ENCODE data around the gene TEAD1.

GRCh38 chr11:12666915-12667314 lies 7.3 kb upstream of the TEAD1 start:
- TF ChIP-seq CTCF (IDR thresholded peaks at IDR 0.05) (no peak), SIN3A (IDR thresholded peaks at IDR 0.05; ENCODE audit: borderline replicate concordance, insufficient read depth, low read depth, low read length) (no peak), REST (IDR thresholded peaks at IDR 0.05; ENCODE audit: insufficient read depth in 1 of 2, low read depth in 2 of 2, low read length in 1 of 2) (no peak)
